Naive thymus-derived CD4-positive, alpha-beta T cell (primary cell): Measurements from ENCODE around the gene TEX36. TPM values are rescaled to one million over a fixed set of nuclear protein-coding genes. Genes with fewer than 3 reads are reported as not detected.
"Not testable (repeated sequence)": the region's sequence is repeated elsewhere in the genome, so short reads cannot be mapped to it uniquely, and the experiment has no call there.

Source experiments
- ATAC-seq: fragments of 150-1000 bp; cut with Tn5 transposase; 2 replicates; pipeline ENCODE4 v1.10.0; 2021; ENCODE audit warnings: mild to moderate bottlenecking, moderate library complexity
- CTCF ChIA-PET: fragments of 350-600 bp; sonication (Branson Sonifier 250); formaldehyde crosslinking; loops from one replicate; lab custom pipeline; 2021; ENCODE audit warnings: antibody characterized with exemption; lab: Charles Lee
- POLR2A ChIA-PET: fragments of 350-600 bp; sonication (Branson Sonifier 250); formaldehyde crosslinking; loops from one replicate; lab custom pipeline; 2021; ENCODE audit warnings: antibody characterized with exemption, inconsistent platforms; lab: Charles Lee
- DNase-seq, 9 donors: peaks; one replicate each; pipeline versions ENCODE4 v3.0.0 to v3.0.0-alpha.2; 2020 to 2022; ENCODE audit warnings: mixed read lengths in 1 of 9
- H3K27ac ChIP-seq: one replicate; pipeline ENCODE4 v1.7.0; 2013; ENCODE audit warnings: mild to moderate bottlenecking, low read depth, low read length, moderate library complexity
- H3K27me3 ChIP-seq, 2 donors: one replicate each; pipeline ENCODE4 v1.7.0; 2013; ENCODE audit warnings: low read length in 2 of 2, mild to moderate bottlenecking in 2 of 2, moderate library complexity in 2 of 2; ENCODE audit not compliant: control insufficient read depth in 2 of 2, insufficient read depth in 2 of 2
- H3K36me3 ChIP-seq, 3 experiments: 1 replicate in 2 of 3; 2 replicates in 1 of 3; pipeline ENCODE4 v1.7.0; 2013; ENCODE audit warnings: low read length in 3 of 3, mild to moderate bottlenecking in 3 of 3, moderate library complexity in 1 of 3; ENCODE audit not compliant: insufficient read depth in 3 of 3, control insufficient read depth in 2 of 3
- H3K4me1 ChIP-seq, 2 donors: one replicate each; pipeline ENCODE4 v1.7.0; 2013; ENCODE audit warnings: low read length in 2 of 2, mild to moderate bottlenecking in 2 of 2, moderate library complexity in 1 of 2; ENCODE audit not compliant: control insufficient read depth in 2 of 2, insufficient read depth in 2 of 2
- H3K4me3 ChIP-seq: 2 replicates; pipeline ENCODE4 v1.7.0; 2013; ENCODE audit warnings: mild to moderate bottlenecking, low read length
- H3K9me3 ChIP-seq, 3 experiments: 1 replicate in 2 of 3; 2 replicates in 1 of 3; pipeline ENCODE4 v1.7.0; 2013; ENCODE audit warnings: low read length in 3 of 3; ENCODE audit not compliant: control insufficient read depth in 2 of 3
- H3K27ac Mint-ChIP-seq, 9 donors: one replicate each; pipeline ENCODE4 v1.8.0; 2020 to 2022; ENCODE audit warnings: mixed read lengths in 9 of 9, mild to moderate bottlenecking in 8 of 9, moderate library complexity in 5 of 9, inconsistent platforms in 2 of 9
- H3K27me3 Mint-ChIP-seq, 5 donors: one replicate each; pipeline ENCODE4 v1.8.0; 2021 to 2022; ENCODE audit warnings: mixed read lengths in 5 of 5, mild to moderate bottlenecking in 1 of 5
- H3K36me3 Mint-ChIP-seq, 5 donors: one replicate each; pipeline ENCODE4 v1.8.0; 2020 to 2022; ENCODE audit warnings: mixed read lengths in 5 of 5, mild to moderate bottlenecking in 3 of 5, inconsistent platforms in 1 of 5
- H3K4me1 Mint-ChIP-seq, 7 donors: one replicate each; pipeline ENCODE4 v1.8.0; 2020 to 2022; ENCODE audit warnings: mixed read lengths in 7 of 7, mild to moderate bottlenecking in 3 of 7, inconsistent platforms in 1 of 7
- H3K4me3 Mint-ChIP-seq, 10 donors: one replicate each; pipeline ENCODE4 v1.8.0; 2020 to 2022; ENCODE audit warnings: mild to moderate bottlenecking in 10 of 10, mixed read lengths in 10 of 10, moderate library complexity in 6 of 10, inconsistent platforms in 2 of 10
- H3K9me3 Mint-ChIP-seq, 11 donors: one replicate each; pipeline ENCODE4 v1.8.0; 2020 to 2022; ENCODE audit warnings: mixed read lengths in 11 of 11, mild to moderate bottlenecking in 4 of 11, inconsistent platforms in 1 of 11, moderate library complexity in 1 of 11
- intact Hi-C, 2 donors: fragments of 100-400 bp; cut with micrococcal nuclease; formaldehyde crosslinking; loops; one replicate each; pipeline ENCODE4 v1.15.1; 2023
- polyA plus RNA-seq, 2 donors: library from polyadenylated mRNA; unstranded; fragments of 300-500 nt; fragmentation: Illumina TruSeq; gene quantifications; one replicate each; pipeline ENCODE4 v1.2.3, GENCODE V29; 2021
- total RNA-seq, 6 experiments: library from RNA in 5 of 6; stranded (reverse) in 5 of 6; gene quantifications; 1 replicate in 5 of 6; 2 replicates in 1 of 6; pipeline ENCODE4 v1.2.3 and lab custom pipeline; 2021 to 2026

The TEX36 gene
- total and polyA plus RNA-seq, 7 experiments from 2014 or later, result not detected

GRCh38 chr10:125707541-125708468 is 24.8 kb upstream of the TEX36 start:
- ATAC-seq, result no peak
- Mint-ChIP-seq H3K36me3 (peaks cover 0 to 16% (median 12%) of the 10 kb centered on the region in 5 donors), H3K9me3 (peaks cover 0 to 40% (median 14%) of the 10 kb centered on the region in 11 donors), H3K4me3 (no peak overlapping the region), H3K27me3 (peaks cover 4 to 21% (median 11%) of the 10 kb centered on the region in 5 donors), H3K27ac (no peak overlapping the region), H3K4me1 (no peaks in the 10 kb centered on the region)
- Histone ChIP-seq H3K9me3 (peaks cover 0 to 14% (median 4%) of the 10 kb centered on the region in 3 experiments), H3K4me3 (no peak overlapping the region), H3K27ac (no peak overlapping the region), H3K27me3 (no peaks in the 10 kb centered on the region), H3K4me1 (no peaks in the 10 kb centered on the region), H3K36me3 (no peaks in the 10 kb centered on the region)
- POLR2A ChIA-PET, result no interaction called here
- intact Hi-C loops, result no loop called here
- DNase-seq, result no peak
- CTCF ChIA-PET, result interaction anchor here (0.6 kb wide), 1 partner anchor 7 kb away, joined by 3 read pairs; no protein-coding TSS in a partner anchor

- no peaks in the 10 kb centered on the region for H3K4me1 Mint-ChIP-seq
- no peaks in the 10 kb centered on the region for H3K27me3 ChIP-seq
- ChIA-PET POLR2A (no interaction called here), CTCF (interaction anchor here (0.6 kb wide), 1 partner anchor 8 kb away, joined by 3 read pairs; no protein-coding TSS in a partner anchor)
- H3K36me3 ChIP-seq, result no peaks in the 10 kb centered on the region
- no peaks in the 10 kb centered on the region for H3K9me3 ChIP-seq
- H3K4me3 ChIP-seq, result no peak overlapping the region
- no peaks in the 10 kb centered on the region for H3K4me1 ChIP-seq
- H3K9me3 Mint-ChIP-seq, result peaks cover 0 to 5% (median 3%) of the 10 kb centered on the region in 11 donors
- H3K27ac ChIP-seq, result no peak overlapping the region
- DNase-seq (no peak), ATAC-seq (no peak)
- H3K4me3 Mint-ChIP-seq, result no peak overlapping the region
- H3K27me3 Mint-ChIP-seq, result peaks cover 2 to 13% (median 7%) of the 10 kb centered on the region in 5 donors
- H3K27ac Mint-ChIP-seq, result no peak overlapping the region
- peaks cover 0 to 5% (median 4%) of the 10 kb centered on the region in 5 donors for H3K36me3 Mint-ChIP-seq
- intact Hi-C loops, result no loop called here
These were observed 17.5 kb upstream of the TEX36 start for GRCh38 chr10:125700355-125700911.

GRCh38 chr10:125699562-125700143 is 16.7 kb upstream of the TEX36 start:
- Histone ChIP-seq H3K9me3 (no peaks in the 10 kb centered on the region), H3K36me3 (no peaks in the 10 kb centered on the region), H3K4me3 (no peak overlapping the region), H3K27me3 (no peaks in the 10 kb centered on the region), H3K4me1 (no peaks in the 10 kb centered on the region), H3K27ac (no peak overlapping the region)
- H3K9me3 Mint-ChIP-seq, result peaks cover 0 to 5% (median 3%) of the 10 kb centered on the region in 11 donors
- H3K27me3 Mint-ChIP-seq, result peaks cover 2 to 13% (median 8%) of the 10 kb centered on the region in 5 donors
- POLR2A ChIA-PET, result no interaction called here
- H3K4me3 Mint-ChIP-seq, result no peak overlapping the region
- intact Hi-C loops, result no loop called here
- ATAC-seq (no peak), DNase-seq (no peak)
- peaks cover 0 to 5% (median 4%) of the 10 kb centered on the region in 5 donors for H3K36me3 Mint-ChIP-seq
- CTCF ChIA-PET, result no interaction called here
- no peaks in the 10 kb centered on the region for H3K4me1 Mint-ChIP-seq
- no peak overlapping the region for H3K27ac Mint-ChIP-seq

GRCh38 chr10:125698481-125698998 is 15.6 kb upstream of the TEX36 start:
- no peak overlapping the region for H3K4me3 Mint-ChIP-seq
- Histone ChIP-seq H3K27ac (no peak overlapping the region), H3K27me3 (no peaks in the 10 kb centered on the region), H3K4me1 (no peaks in the 10 kb centered on the region), H3K9me3 (no peaks in the 10 kb centered on the region), H3K4me3 (no peak overlapping the region), H3K36me3 (no peaks in the 10 kb centered on the region)
- CTCF ChIA-PET, result no interaction called here
- H3K4me1 Mint-ChIP-seq, result no peaks in the 10 kb centered on the region
- POLR2A ChIA-PET, result no interaction called here
- ATAC-seq, result no peak
- peaks cover 0 to 5% (median 4%) of the 10 kb centered on the region in 5 donors for H3K36me3 Mint-ChIP-seq
- H3K27ac Mint-ChIP-seq, result no peak overlapping the region
- intact Hi-C loops, result no loop called here
- no peak for DNase-seq
- H3K9me3 Mint-ChIP-seq, result peaks cover 0 to 5% (median 2%) of the 10 kb centered on the region in 11 donors
- peaks cover 2 to 13% (median 8%) of the 10 kb centered on the region in 5 donors for H3K27me3 Mint-ChIP-seq

DNA sequence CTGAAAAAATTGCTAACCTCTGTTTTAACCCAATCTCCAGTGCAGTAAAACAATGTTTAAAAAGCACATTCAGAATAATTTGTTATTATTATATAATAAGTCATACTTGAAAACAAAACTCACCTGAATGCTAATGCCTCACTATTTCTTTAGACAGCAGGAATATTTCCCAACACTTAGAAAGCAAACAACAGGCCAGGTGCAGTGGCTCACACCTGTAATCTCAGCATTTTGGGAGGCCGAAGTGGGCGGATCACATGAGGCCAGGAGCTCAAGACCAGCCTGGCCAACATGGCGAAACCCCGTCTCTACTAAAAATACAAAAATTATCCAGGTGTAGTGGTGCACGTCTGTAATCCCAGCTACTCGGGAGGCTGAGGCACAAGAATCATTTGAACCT is 13.9 kb upstream of the TEX36 start:
- H3K27ac Mint-ChIP-seq, ATAC-seq, H3K4me3 Mint-ChIP-seq, H3K9me3 Mint-ChIP-seq, DNase-seq, intact Hi-C loops, H3K27me3 Mint-ChIP-seq, H3K27ac ChIP-seq, H3K36me3 ChIP-seq, H3K9me3 ChIP-seq, H3K27me3 ChIP-seq, H3K4me3 ChIP-seq, POLR2A ChIA-PET, H3K4me1 ChIP-seq, H3K4me1 Mint-ChIP-seq, CTCF ChIA-PET, H3K36me3 Mint-ChIP-seq: not testable (repeated sequence)

DNA sequence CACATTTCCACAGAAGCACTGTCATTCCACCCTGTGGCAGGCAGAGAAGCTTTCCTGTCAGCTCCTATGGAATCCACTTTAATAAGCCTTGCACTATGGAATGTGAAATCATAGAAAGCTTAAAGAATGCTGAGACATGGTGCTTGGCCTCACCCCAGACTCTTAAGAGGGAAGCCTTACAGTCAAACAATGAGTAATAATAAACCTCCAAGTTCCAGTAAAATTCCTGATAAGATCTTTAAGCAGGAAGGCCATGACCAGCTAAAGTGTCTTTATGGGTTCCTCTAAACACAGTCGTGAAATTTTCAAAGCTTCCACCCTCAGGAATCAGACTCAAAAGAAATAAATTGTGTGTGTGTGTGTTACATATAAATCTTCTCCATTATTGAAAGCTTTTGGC is 11.9 kb upstream of the TEX36 start:
- intact Hi-C loops, result no loop called here
- Histone ChIP-seq H3K9me3 (no peaks in the 10 kb centered on the region), H3K36me3 (no peaks in the 10 kb centered on the region), H3K27ac (no peak overlapping the region), H3K4me1 (no peaks in the 10 kb centered on the region), H3K4me3 (no peak overlapping the region), H3K27me3 (no peaks in the 10 kb centered on the region)
- Mint-ChIP-seq H3K27me3 (peaks cover 0 to 10% (median 5%) of the 10 kb centered on the region in 5 donors), H3K36me3 (no peaks in the 10 kb centered on the region), H3K9me3 (no peaks in the 10 kb centered on the region), H3K4me3 (no peak overlapping the region), H3K4me1 (peaks cover 0 to 9% (median 4%) of the 10 kb centered on the region in 7 donors), H3K27ac (no peak overlapping the region)
- POLR2A ChIA-PET, result no interaction called here
- ATAC-seq, result no peak
- DNase-seq, result no peak
- CTCF ChIA-PET, result no interaction called here
